Activated T-helper 9 cell treated with anti-CD3 and anti-CD28 coated beads, Interleukin-2, amount 50 U/mL, for 16 hours (primary cell): ENCODE results near the gene TRIM17.

Experiments used
- DNase-seq: peaks from one replicate; pipeline ENCODE4 v3.0.0-alpha.2; 2020; ENCODE audit warnings: low read depth

Gene TRIM17

GRCh38 chr1:228366866-228367741 is 49.6 kb downstream of the TRIM17 start:
- DNase-seq = no peak

GRCh38 chr1:228366062-228366865 is 50.4 kb downstream of the TRIM17 start:
- no peak for DNase-seq

GRCh38 chr1:228365271-228366061 is 51.2 kb downstream of the TRIM17 start:
- no peak for DNase-seq

- DNase-seq = no peak
Observed at GRCh38 chr1:228364706-228365213, 51.9 kb downstream of the TRIM17 start.

GRCh38 chr1:228364068-228364705 is 52.5 kb downstream of the TRIM17 start:
- no peak for DNase-seq

- DNase-seq = no peak
Observed at GRCh38 chr1:228363686-228364067, 53.0 kb downstream of the TRIM17 start.

GRCh38 chr1:228362884-228363450 is 53.7 kb downstream of the TRIM17 start:
- DNase-seq = no peak

- no peak for DNase-seq
Observed at GRCh38 chr1:228362141-228362883, 54.3 kb downstream of the TRIM17 start.

GRCh38 chr1:228361314-228362140 is 55.1 kb downstream of the TRIM17 start:
- DNase-seq = no peak

GRCh38 chr1:228360533-228361313 is 55.9 kb downstream of the TRIM17 start:
- DNase-seq = no peak

GRCh38 chr1:228359613-228360532 is 56.8 kb downstream of the TRIM17 start:
- no peak for DNase-seq

- DNase-seq = no peak
Observed at GRCh38 chr1:228358764-228359612, 57.7 kb downstream of the TRIM17 start.

- DNase-seq = no peak
Observed at GRCh38 chr1:228358039-228358763, 58.5 kb downstream of the TRIM17 start.
